ENCODE measurements around the gene KLRC2.
"Not testable (repeated sequence)": the region's sequence is repeated elsewhere in the genome, so short reads cannot be mapped to it uniquely, and the experiment has no call there.

The KLRC2 gene

DNA sequence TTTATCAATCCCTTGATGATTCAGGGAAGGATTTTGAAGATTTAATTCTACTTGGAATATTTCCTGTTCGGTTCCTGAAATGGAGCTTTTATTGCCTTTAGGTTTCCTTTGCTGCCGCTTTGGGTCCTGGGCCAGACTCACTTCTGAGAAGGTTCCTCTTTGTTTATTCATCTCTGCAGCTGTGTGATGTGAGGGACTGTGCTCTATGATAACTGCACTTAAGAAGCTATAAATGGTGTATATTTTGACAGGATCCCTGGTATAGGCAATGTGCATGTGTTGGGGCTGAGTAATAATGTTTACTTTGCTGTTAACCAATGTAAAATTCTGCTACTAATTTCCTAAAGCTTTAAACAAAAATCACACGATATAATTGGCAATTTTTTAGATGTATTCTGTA lies at the start of gene KLRC2:
KLRC2 (minus strand) TSS at position 195 of the 400 bp plus-strand sequence; CDS start at position 171, 24 bp downstream.
- DNase-seq: not testable (repeated sequence)

DNA sequence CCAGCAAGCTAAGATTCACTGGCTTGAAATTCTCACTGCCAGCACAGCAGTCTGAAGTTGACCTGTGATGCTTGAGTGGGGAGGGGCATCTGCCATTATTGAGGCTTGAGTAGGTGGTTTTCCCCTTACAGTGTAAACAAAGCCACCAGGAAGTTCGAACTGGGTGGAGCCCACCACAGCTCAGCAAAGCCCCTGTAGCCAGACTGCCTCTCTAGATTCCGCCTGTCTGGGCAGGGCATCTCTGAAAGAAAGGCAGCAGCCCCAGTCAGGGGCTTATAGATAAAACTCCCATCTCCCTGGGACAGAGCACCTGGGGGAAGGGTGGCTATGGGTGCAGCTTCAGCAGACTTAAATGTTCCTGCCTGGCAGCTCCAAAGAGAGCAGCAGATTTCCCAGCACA lies 46.1 kb upstream of the KLRC2 start:
- not testable (repeated sequence) for DNase-seq

DNA sequence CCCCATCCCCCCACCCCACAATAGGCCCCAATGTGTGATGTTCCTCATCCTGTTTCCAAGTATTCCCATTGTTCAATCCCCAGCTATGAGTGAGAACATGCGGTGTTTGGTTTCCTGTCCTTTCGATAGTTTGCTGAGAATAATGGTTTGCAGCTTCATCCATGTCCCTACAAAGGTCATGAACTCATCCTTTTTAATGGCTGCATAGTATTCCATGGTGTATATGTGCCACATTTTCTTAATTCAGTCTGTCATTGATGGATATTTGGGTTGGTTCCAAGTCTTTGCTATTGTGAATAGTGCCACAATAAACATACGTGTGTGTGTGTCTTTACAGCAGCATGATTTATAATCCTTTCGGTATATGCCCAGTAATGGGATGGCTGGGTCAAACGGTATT lies 37.0 kb upstream of the KLRC2 start:
- DNase-seq: not testable (repeated sequence)

DNA sequence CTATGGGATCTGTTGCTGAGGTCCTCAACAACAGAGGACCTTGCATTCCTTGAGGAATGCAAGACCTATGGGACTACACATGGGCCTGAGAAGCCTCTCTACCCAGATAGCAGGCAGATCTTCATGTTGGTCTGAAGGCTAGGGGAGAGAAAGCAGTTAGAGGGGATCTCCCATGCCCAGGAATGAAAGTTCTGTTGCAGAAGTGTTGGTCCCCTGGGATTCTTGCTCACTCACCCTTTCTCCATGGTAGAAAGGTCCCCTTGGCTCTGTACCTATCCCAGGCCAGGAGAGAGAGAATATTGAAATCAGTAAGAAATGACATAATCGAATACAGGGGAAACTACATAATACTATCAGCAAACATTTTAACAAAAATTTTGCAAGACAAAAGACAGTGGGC lies 33.9 kb upstream of the KLRC2 start:
- DNase-seq: no peak

DNA sequence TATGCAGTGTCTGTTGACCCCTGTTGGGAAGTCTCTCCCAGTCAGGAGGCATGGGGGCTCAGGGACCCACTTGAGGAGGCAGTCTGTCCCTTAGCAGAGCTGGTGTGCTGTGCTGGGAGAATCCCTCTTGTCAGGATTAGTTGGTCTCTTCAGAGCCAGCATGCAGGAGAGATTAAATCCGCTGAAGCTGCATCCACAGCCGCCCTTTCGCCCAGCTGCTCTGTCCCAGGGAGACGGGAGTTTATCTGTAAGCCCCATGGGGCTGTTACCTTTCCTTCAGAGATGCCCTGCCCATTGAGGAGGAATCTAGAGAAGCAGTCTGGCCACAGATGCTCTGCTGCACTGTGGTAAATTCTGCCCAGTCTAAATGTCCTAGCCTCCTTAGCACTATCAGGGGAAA lies 30.5 kb upstream of the KLRC2 start:
- DNase-seq: no peak

DNA sequence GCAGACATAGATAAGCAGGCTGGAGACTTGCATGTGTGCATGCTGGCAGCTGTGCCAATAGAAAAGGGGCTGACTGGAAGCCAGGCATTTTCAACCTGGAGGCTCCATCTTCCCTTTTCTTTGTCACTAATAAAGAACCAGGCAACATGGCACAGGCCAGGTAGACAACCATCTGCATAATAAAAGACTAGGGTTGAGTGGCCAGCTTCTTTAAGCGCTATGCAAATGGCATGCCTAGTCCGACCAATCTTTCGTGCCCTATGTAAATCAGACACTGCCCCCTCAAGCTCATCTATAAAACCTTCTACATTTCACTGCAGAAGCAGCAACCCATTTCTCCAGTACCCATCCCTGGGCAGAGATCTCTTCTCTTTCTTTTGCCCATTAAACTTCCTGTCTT lies 21.9 kb upstream of the KLRC2 start:
- no peak for DNase-seq

DNA sequence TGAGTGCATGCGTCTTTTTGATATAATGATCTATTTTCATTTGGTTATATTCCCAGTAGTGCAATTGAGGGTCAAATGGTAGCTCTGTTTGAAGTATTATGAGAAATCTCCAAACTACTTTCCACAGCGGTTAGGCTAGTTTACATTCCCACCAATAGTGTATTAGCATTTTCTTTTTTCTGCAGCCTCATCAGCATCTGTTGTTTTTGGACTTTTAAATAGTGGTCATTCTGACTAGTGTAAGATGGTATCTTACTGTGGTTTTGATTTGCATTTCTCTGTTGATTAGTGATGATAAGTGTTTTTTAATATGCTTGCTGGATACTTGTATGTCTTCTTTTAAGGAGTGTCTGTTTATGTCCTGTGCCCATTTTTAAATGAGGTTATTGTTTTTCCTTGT lies 21.0 kb upstream of the KLRC2 start:
- DNase-seq: no peak

DNA sequence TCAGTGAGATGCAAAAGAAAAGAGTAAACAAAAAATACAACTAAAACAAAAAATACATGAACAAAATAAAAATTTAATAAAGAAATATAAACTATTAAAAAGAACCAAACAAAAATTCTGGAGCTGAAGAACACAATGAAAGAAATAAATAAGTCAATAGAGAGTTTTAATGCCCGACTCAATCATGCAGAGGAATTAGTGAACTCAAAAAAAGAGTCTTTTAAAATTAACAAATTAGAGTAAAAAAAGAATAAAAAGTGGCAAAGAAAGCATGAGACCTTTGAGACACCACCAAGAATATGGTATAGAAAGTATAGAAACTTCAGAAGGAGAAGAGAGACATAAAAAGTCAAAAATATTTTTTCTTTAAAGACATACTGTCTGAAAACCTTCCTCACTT lies 20.0 kb upstream of the KLRC2 start:
- no peak for DNase-seq

DNA sequence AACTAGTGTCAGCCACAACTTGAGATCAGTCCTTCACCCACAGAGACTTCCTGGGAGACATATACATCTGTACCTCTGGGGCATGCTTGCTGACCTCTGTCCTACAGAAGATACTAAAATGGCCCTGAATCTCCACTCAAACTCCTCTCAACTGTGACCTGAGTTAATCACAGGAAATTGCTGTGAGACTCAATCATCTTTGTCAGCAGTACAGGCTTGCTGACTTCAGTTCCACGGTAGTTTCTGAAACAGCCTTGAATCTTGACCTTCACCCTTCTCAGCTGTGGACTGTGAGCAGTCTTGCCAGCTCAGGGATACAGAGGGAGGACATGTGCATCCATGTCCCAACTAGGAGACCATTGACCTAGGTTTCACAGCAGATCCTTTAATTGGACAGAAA lies 18.7 kb upstream of the KLRC2 start:
- DNase-seq: no peak

DNA sequence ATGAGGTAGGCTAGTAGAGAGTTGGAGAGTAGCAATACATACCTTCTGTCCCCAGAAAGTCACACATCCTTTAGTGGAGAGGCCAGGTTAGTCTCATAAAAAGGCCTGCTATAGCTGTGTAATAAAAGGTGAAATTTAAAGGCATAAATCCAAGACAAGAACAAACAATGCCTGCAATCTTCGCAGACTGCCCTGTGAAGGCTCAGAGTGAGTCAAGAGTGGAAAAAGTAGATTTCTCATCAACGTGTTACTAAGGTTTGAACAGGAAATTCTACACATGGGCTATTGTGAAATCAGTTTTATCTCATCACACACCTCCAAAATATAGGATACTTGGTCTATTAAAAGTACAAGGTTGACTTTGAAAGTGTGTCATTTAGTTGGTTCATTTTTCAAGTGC lies 17.3 kb upstream of the KLRC2 start, which contains the start of gene KLRC1:
KLRC1 (minus strand) TSS at position 222 of the 400 bp plus-strand sequence. CDS start 2,221 bp downstream, outside the sequence.
- no peak for DNase-seq

DNA sequence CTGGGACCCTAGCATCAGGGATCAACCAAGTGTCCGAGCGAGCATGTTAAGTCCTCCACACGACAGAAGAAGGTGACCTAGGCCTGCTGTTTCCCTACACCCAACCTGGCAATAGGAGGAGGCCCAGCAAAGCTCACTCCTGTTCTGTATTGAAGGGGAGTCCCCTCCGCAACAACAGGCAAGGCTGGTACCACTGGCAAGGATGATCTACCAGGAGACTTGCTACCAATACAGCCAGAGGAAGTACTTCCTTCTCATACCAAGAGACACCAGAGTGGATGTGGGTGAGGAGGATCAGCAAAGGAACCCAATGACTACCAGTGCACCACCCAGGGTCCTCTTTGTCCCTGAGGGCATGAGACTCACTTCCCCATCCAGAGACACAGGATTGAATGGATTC lies 12.4 kb upstream of the KLRC2 start:
- no peak for DNase-seq

DNA sequence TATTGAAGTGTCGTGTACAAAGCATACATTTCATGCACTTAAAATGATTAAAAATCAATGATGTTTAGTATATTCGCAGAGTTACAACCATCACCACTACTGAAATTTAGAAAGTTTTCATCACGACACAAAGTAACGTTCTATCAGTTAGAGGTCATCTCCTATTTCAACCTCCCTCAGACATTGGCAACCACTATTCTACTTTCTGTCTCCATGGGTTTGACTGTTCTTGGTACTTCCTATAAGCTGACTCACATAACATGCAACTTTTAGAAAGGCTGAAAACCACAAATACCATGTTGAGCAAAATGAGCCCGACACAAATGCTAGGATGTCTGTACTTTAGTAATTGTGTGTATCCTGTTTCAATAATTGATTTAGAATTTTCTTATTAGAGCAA lies 10.2 kb upstream of the KLRC2 start:
- DNase-seq: not testable (repeated sequence)

DNA sequence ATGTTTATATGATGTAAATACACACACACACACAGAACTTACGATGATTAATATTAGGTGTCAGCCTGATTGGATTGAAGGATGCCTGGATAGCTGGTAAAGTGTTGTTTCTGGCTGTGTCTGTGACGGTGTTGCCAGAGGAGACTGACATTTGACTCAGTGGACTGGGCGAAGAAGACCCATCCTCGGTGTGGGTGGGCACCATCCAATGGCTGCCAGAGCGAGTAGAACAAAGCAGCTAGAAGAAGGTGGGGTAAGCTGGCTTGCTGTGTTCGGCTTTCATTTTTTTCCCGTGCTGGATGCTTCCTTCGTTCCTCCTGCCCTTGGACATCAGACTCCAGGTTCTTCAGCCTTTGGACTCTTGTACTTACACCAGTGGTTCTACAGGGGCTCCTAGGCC lies 5.3 kb upstream of the KLRC2 start:
- DNase-seq: not testable (repeated sequence)

DNA sequence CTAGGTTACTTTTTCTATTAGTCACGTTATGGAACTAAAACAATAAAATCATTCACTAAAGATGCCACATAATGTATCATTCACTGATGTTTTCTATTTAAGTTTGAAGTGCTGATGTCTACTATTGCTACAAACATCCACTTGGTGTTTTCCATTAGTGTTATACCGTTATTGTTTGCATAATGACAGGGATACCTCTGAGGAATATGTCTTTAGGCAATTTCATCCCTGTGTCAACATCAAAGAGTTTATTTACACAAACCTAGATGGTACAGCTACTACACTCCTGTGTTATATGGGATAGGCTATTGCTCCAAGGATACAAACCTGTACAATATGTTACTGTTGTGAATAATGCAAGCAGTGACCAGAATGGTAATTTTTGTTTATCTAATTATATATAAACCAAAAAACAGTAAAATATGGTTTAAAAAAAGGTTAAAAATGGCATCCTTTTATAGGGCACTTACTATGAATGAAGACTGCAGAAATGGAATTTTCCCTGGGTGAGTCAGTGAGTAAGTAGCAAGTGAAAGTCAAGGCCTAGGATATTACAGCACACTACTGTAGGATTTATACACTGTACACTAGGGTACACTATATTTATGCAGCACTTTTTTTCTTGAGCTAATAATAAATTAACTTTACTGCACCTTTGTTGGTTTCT lies 3.9 kb upstream of the KLRC2 start:
- not testable (repeated sequence) for DNase-seq

DNA sequence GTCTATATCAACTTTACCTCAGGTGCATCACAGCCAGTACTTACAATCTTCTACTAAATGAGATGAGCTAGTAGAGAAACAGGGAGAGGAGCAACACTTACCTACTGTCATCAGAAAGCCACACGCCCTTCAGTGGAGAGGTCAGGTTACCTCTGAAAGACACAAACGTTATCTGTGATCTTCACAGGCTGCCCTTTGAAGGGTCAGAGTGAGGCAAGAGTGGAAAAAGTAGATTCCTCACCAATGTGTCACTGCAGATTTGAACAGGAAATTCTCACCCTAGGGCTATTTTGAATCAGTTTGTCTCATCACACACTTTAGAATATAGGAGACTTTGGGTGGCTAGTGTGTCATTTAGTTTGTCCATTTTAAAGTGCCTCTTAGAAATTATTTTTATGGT lies 1.8 kb upstream of the KLRC2 start:
- not testable (repeated sequence) for DNase-seq

DNA sequence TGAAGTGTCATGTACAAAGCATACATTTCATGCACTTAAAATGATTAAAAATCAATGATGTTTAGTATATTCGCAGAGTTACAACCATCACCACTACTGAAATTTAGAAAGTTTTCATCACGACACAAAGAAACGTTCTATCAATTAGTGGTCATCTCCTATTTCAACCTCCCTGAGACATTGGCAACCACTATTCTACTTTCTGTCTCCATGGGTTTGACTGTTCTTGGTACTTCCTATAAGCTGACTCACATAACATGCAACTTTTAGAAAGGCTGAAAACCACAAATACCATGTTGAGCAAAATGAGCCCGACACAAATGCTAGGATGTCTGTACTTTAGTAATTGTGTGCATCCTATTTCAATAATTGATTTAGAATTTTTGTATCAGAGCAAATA lies 5.2 kb downstream of the KLRC2 start:
- DNase-seq: not testable (repeated sequence)

DNA sequence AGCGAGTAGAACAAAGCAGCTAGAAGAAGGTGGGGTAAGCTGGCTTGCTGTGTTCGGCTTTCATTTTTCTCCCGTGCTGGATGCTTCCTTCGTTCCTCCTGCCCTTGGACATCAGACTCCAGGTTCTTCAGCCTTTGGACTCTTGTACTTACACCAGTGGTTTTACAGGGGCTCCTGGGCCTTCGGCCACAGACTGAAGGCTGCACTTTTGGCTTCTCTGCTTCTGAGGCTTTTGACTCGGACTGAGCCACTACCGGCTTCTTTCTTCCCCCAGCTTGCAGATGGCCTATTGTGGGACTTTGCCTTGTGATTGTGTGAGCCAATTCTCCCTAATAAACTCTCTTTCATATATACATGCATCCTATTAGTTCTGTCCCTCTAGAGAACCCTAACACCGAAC lies 9.9 kb downstream of the KLRC2 start:
- not testable (repeated sequence) for DNase-seq

DNA sequence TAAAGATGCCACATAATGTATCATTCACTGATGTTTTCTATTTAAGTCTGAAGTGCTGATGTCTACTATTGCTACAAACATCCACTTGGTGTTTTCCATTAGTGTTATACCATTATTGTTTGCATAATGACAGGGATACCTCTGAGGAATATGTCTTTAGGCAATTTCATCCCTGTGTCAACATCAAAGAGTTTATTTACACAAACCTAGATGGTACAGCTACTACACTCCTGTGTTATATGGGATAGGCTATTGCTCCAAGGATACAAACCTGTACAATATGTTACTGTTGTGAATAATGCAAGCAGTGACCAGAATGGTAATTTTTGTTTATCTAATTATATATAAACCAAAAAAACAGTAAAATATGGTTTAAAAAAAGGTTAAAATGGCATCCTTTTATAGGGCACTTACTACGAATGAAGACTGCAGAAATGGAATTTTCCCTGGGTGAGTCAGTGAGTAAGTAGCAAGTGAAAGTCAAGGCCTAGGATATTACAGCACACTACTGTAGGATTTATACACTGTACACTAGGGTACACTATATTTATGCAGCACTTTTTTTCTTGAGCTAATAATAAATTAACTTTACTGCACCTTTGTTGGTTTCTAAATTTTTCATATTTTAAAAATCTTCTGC lies 11.4 kb downstream of the KLRC2 start:
- not testable (repeated sequence) for DNase-seq

DNA sequence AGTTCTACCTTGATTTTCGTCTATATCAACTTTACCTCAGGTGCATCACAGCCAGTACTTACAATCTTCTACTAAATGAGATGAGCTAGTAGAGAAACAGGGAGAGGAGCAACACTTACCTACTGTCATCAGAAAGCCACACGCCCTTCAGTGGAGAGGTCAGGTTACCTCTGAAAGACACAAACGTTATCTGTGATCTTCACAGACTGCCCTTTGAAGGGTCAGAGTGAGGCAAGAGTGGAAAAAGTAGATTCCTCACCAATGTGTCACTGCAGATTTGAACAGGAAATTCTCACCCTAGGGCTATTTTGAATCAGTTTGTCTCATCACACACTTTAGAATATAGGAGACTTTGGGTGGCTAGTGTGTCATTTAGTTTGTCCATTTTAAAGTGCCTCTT lies 13.7 kb downstream of the KLRC2 start:
- DNase-seq: not testable (repeated sequence)

DNA sequence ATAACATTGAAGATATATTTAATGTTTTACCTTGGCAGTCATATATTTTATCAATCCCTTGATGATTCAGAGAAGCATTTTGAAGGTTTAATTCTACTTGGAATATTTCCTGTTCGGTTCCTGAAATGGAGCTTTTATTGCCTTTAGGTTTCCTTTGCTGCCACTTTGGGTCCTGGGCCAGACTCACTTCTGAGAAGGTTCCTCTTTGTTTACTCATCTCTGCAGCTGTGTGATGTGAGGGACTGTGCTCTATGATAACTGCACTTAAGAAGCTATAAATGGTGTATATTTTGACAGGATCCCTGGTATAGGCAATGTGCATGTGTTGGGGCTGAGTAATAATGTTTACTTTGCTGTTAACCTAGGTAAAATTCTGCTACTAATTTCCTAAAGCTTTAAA lies 15.5 kb downstream of the KLRC2 start, which contains the start of gene KLRC3:
KLRC3 (minus strand) TSS at position 262 of the 400 bp plus-strand sequence; CDS start at position 217, 45 bp downstream.
- DNase-seq: not testable (repeated sequence)

DNA sequence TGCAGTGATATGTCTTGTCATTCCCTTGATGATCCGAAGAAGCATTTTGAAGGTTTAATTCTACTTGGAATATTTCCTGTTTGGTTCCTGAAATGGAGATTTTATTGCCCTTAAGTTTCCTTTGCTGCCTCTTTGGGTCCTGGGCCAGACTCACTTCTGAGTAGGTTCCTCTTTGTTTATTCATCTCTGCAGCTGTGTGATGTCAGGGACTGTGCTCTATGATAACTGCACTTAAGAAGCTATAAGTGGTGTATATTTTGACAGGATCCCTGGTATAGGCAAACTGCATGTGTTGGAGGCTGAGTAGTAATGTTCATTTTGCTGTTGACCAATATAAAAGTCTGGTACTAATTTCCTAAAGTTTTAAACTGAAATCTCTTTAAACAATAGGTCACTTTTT lies 26.4 kb downstream of the KLRC2 start, which contains the start of gene KLRC4:
KLRC4 (minus strand) TSS at position 366 of the 400 bp plus-strand sequence; CDS start at position 184, 182 bp downstream.
- DNase-seq: no peak

DNA sequence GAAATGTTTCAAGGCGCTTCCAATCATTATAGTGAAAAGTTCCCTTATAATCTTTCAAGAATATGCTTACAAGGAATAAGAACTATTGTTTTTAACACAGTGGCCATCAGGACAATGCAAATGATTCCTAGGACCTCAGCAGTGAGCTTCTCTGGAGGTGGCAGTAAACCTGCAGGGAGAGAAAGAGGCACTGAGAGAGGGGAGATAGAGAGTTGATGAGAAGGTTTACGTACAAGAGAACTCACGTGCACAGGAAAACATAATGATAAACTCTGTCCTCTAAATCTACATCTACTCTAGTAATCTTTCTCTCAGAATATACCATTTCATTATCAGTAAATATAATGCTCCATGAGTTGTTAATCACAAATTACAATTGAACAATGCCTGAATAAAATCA lies 27.0 kb downstream of the KLRC2 start:
- DNase-seq: no peak

DNA sequence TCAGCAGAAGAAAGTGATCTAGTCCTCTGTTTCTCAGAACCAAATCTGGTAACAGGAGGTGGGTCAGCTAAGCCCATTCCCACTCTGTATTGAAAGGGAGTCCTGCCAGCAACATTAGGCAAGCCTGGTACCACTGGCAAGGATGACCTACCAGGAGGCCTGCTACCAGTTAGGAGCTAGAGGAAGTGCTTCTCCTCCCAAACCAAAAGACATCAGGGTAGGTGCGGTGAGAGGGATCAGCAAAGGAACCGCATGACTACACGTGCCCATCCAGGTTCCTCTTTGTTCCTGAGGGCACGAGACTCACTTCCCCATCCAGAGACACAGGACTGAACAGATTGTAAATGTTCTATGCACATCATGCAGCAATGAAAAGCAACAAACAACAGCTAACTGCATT lies 29.1 kb downstream of the KLRC2 start:
- DNase-seq: no peak

DNA sequence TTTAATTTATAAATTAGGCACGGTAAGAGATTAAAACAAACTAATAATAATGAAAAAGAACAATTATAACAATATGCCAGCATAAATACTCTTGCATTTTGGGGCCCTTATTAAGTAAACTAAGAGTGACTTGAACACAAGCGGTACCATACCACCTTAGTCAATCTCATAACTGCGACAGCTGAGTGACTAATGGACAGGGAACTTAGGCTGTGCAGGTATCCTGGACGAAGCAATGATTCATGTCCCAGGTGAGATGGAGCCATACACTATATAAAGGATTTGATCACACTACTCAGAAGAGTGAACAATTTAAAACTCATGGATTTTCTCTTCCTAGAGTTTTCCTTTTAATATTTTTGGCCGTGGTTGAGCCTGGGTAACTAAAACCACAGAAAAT lies 30.5 kb downstream of the KLRC2 start:
- DNase-seq: no peak

Measured in activated T-cell treated with anti-CD3 and anti-CD28 coated beads, Interleukin-2, amount 50 U/mL, for 48 hours (primary cell).